Measurements from ENCODE around the gene NTN3.
A peak's percentile ranks its signal among the peaks of the same experiment; 100 is the strongest.

The NTN3 gene

GRCh38 chr16:2427526-2427925 is 43.6 kb upstream of the NTN3 start:
- no peak overlapping the region for H3K4me3 ChIP-seq (ENCODE audit: low read depth, low read length)
- TF ChIP-seq CTCF (IDR thresholded peaks at IDR 0.05; ENCODE audit: low read depth, low read length) = no peak

GRCh38 chr16:2428051-2428783 is 42.9 kb upstream of the NTN3 start:
- peak overlapping the region; percentile 66 for H3K4me3 ChIP-seq (ENCODE audit: low read depth, low read length)
- no peak for TF ChIP-seq CTCF (IDR thresholded peaks at IDR 0.05; ENCODE audit: low read depth, low read length)

- TF ChIP-seq CTCF (IDR thresholded peaks at IDR 0.05; ENCODE audit: low read depth, low read length) = no peak
- H3K4me3 ChIP-seq (ENCODE audit: low read depth, low read length) = peak overlapping the region; percentile 66
Measured at GRCh38 chr16:2428784-2429033, 42.4 kb upstream of the NTN3 start.

GRCh38 chr16:2429034-2429770 is 41.9 kb upstream of the NTN3 start, which contains the start of gene CCNF:
TSS of gene CCNF (plus strand) at chr16:2429447. CDS start at chr16:2429482, 35 bp downstream.
- no peak for TF ChIP-seq CTCF (IDR thresholded peaks at IDR 0.05; ENCODE audit: low read depth, low read length)
- peak within 1 kb of the TSS; percentile 85 for H3K4me3 ChIP-seq (ENCODE audit: low read depth, low read length)

GRCh38 chr16:2429771-2430663 is 41.1 kb upstream of the NTN3 start:
- no peak for TF ChIP-seq CTCF (IDR thresholded peaks at IDR 0.05; ENCODE audit: low read depth, low read length)
- H3K4me3 ChIP-seq (ENCODE audit: low read depth, low read length) = peak overlapping the region; percentile 85

GRCh38 chr16:2432286-2432685 is 38.8 kb upstream of the NTN3 start:
- no peak overlapping the region for H3K4me3 ChIP-seq (ENCODE audit: low read depth, low read length)
- no peak for TF ChIP-seq CTCF (IDR thresholded peaks at IDR 0.05; ENCODE audit: low read depth, low read length)
